Muscle layer of colon (tissue), 2 donors: ENCODE data around the gene STK32A.

Experiments
- H3K27ac ChIP-seq: one replicate; pipeline ENCODE4 v1.7.0; 2013; ENCODE audit warnings: low read depth, mild to moderate bottlenecking, low read length, moderate library complexity
- H3K27me3 ChIP-seq, 2 donors: one replicate each; pipeline ENCODE4 v1.7.0; 2013; ENCODE audit warnings: low read length in 2 of 2, mild to moderate bottlenecking in 2 of 2; ENCODE audit not compliant: insufficient read depth in 2 of 2, control insufficient read depth in 1 of 2
- H3K36me3 ChIP-seq: one replicate; pipeline ENCODE4 v1.7.0; 2013; ENCODE audit warnings: mild to moderate bottlenecking, low read length; ENCODE audit not compliant: insufficient read depth
- H3K4me1 ChIP-seq: one replicate; pipeline ENCODE4 v1.7.0; 2013; ENCODE audit warnings: mild to moderate bottlenecking, low read length; ENCODE audit not compliant: insufficient read depth
- H3K4me3 ChIP-seq, 2 donors: one replicate each; pipeline ENCODE4 v1.7.0; 2013; ENCODE audit warnings: low read length in 2 of 2, low read depth in 1 of 2, mild to moderate bottlenecking in 1 of 2, moderate library complexity in 1 of 2
- H3K9ac ChIP-seq: one replicate; pipeline ENCODE4 v1.7.0; 2013; ENCODE audit warnings: low read length
- H3K9me3 ChIP-seq: one replicate; pipeline ENCODE4 v1.7.0; 2013; ENCODE audit warnings: mild to moderate bottlenecking, low read length
- donor health status: abdominal sarcoma.
- donor health status: Adenocarcinoma of cecum.

The STK32A gene

DNA sequence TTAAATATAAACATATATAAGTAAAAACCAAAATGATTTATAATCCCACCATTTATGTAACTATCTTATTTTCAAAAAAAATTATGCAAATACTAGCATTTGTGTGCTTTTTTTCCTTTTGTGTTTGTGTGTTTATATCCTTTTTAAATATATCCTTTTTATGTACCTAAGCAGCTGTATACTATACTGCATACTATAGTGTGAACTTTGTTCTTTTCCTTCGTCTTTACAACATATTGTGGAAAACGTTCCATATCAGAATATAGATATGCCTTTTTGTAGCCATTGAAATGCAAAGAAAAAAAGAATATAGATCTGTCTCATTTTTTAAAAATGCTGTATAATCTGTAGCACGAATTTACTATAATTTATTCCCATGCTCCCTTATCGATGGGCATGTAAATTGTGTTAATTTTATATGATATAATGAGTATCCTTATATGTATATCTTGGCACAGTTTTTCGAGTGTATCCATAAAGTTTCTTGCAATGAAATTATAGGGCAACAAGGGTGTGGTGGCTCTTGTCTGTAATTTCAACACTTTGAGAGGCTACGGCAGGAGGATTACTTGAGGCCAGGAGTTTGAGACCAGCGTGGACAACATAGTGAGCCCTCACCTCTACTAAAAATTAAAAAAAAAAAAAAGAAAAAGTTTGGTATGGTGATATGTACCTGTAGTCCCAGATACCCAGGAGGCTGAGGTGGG, 83.3 kb downstream of the STK32A start:
- Histone ChIP-seq H3K36me3 (no peaks in the 10 kb centered on the region), H3K27ac (no peak overlapping the region), H3K9ac (no peak overlapping the region), H3K4me1 (no peaks in the 10 kb centered on the region), H3K4me3 (no peak overlapping the region), H3K9me3 (no peaks in the 10 kb centered on the region), H3K27me3 (no peaks in the 10 kb centered on the region)

- no peak overlapping the region for H3K9ac ChIP-seq
- H3K4me3 ChIP-seq, result no peak overlapping the region
- no peak overlapping the region for H3K27ac ChIP-seq
- H3K4me1 ChIP-seq, result no peaks in the 10 kb centered on the region
- H3K36me3 ChIP-seq, result no peaks in the 10 kb centered on the region
- no peaks in the 10 kb centered on the region for H3K9me3 ChIP-seq
- no peaks in the 10 kb centered on the region for H3K27me3 ChIP-seq
Measured at GRCh38 chr5:147321569-147321968, 86.7 kb downstream of the STK32A start.

DNA sequence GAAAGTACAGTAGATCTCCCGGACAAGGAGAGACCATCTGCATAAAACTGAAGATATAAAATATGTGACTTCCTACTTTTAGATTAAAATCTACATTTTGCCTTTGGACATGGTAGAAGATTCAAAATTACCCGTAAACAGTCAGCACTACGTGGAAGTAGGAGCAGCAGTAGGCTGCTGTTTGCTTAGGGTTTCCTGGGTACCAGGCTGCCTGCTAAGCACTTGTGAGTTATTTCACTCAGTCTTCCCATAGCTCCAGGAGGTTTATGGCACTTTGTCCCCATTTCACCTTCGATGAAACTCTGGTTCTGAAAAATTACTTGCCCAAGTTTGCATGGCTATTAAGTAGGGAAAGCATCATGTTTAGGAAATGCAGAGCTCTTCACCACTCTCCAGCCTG, 92.6 kb downstream of the STK32A start:
- Histone ChIP-seq H3K4me3 (no peak overlapping the region), H3K27ac (no peak overlapping the region), H3K36me3 (no peaks in the 10 kb centered on the region), H3K4me1 (no peaks in the 10 kb centered on the region), H3K9me3 (no peaks in the 10 kb centered on the region), H3K27me3 (no peaks in the 10 kb centered on the region), H3K9ac (no peak overlapping the region)

DNA sequence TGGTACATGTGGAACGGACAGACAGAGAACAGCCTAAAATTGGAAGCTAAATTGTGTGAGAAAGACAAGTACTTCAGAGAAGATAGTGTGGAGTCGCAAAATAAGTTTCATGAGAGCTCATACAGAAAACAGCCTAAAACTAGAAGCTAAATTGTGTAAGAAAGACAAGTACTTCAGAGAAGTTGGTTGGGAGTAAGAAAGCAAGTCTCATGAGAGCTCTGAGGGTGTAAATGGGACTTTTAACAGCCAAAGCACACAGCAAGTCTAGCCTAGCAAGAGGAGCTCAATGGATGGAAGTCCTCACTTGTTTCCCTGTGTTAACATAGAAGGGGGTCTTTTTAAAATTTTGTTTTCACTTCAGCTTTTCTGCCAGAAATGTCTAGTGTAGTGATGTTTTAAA, 93.1 kb downstream of the STK32A start:
- Histone ChIP-seq H3K36me3 (no peaks in the 10 kb centered on the region), H3K9me3 (no peaks in the 10 kb centered on the region), H3K27me3 (no peaks in the 10 kb centered on the region), H3K27ac (no peak overlapping the region), H3K4me1 (no peaks in the 10 kb centered on the region), H3K4me3 (no peak overlapping the region), H3K9ac (no peak overlapping the region)

GRCh38 chr5:147332658-147333057, 97.8 kb downstream of the STK32A start:
- Histone ChIP-seq H3K4me1 (no peaks in the 10 kb centered on the region), H3K4me3 (no peak overlapping the region), H3K27me3 (no peaks in the 10 kb centered on the region), H3K9me3 (no peaks in the 10 kb centered on the region), H3K36me3 (no peaks in the 10 kb centered on the region), H3K27ac (no peak overlapping the region), H3K9ac (no peak overlapping the region)

DNA sequence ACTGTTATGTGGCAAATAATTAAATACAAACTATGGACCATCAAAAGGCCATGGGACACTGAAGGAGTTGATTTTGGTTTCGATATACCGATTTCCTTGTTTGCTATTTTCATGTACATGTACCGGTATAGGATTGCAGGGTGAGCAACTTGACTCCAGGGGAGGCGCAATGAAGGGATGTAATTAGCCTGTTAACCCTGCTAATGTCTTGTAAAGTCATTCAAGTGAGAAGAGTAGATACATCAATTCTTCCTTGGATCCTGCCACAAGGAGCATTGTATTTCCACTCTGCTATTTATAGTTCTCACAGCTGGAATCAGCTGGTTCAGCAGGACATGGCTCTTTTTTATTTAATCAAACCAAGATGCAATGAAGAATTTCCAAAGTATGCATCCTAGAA, 102.0 kb downstream of the STK32A start:
- H3K27ac ChIP-seq, result no peak overlapping the region
- no peak overlapping the region for H3K9ac ChIP-seq
- H3K27me3 ChIP-seq, result no peaks in the 10 kb centered on the region
- H3K4me1 ChIP-seq, result no peaks in the 10 kb centered on the region
- no peak overlapping the region for H3K4me3 ChIP-seq
- H3K9me3 ChIP-seq, result no peaks in the 10 kb centered on the region
- no peaks in the 10 kb centered on the region for H3K36me3 ChIP-seq

- Histone ChIP-seq H3K9me3 (no peaks in the 10 kb centered on the region), H3K9ac (no peak overlapping the region), H3K4me1 (no peaks in the 10 kb centered on the region), H3K36me3 (no peaks in the 10 kb centered on the region), H3K27me3 (no peaks in the 10 kb centered on the region), H3K27ac (no peak overlapping the region), H3K4me3 (no peak overlapping the region)
Measured at GRCh38 chr5:147339313-147339712, 104.5 kb downstream of the STK32A start.

DNA sequence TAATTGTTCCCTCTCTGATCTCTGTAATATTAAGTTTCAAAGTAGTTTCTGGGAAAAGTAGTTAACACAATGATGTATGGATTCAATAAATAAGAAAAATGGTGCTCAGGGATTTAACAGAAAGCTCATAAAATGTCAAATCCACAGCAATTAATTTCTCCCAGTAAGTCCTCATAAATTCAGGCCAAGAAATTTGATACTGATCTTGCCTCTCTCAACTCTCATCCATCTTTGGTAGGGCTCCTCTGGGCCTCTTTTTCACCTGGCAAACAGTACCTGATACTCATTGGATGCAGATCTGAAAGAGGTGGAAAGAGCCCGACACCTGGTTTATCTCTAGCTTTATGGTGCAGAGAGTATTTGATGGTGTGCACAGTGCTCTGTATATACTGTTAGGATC, 106.1 kb downstream of the STK32A start:
- no peaks in the 10 kb centered on the region for H3K4me1 ChIP-seq
- no peak overlapping the region for H3K27ac ChIP-seq
- H3K9me3 ChIP-seq, result no peaks in the 10 kb centered on the region
- no peaks in the 10 kb centered on the region for H3K36me3 ChIP-seq
- H3K27me3 ChIP-seq, result no peaks in the 10 kb centered on the region
- no peak overlapping the region for H3K9ac ChIP-seq
- H3K4me3 ChIP-seq, result no peak overlapping the region

DNA sequence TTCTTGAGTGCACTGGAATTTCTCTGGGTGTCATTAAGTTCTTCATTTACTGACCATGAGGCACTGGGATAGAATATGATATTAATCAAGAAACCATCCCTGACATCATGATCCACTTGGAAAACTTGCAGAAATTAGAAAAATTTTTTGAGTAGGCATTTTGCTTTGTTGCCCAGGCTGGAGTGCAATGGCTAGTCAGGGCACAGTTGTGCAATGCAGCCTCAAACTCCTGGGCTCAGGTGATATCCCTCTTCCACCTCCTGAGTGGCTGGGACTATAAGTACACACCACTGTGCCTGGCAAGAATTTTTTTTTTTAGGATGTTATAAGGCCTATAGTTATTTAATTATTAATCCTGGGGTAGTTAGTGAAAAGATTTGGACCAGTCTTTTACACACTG, 106.5 kb downstream of the STK32A start:
- no peak overlapping the region for H3K9ac ChIP-seq
- no peaks in the 10 kb centered on the region for H3K36me3 ChIP-seq
- H3K4me1 ChIP-seq, result no peaks in the 10 kb centered on the region
- no peaks in the 10 kb centered on the region for H3K27me3 ChIP-seq
- H3K9me3 ChIP-seq, result no peaks in the 10 kb centered on the region
- H3K27ac ChIP-seq, result no peak overlapping the region
- H3K4me3 ChIP-seq, result no peak overlapping the region

GRCh38 chr5:147344861-147345260, 110.0 kb downstream of the STK32A start:
- no peaks in the 10 kb centered on the region for H3K27me3 ChIP-seq
- H3K9ac ChIP-seq, result no peak overlapping the region
- H3K9me3 ChIP-seq, result no peaks in the 10 kb centered on the region
- no peak overlapping the region for H3K4me3 ChIP-seq
- H3K36me3 ChIP-seq, result no peaks in the 10 kb centered on the region
- no peaks in the 10 kb centered on the region for H3K4me1 ChIP-seq
- no peak overlapping the region for H3K27ac ChIP-seq

DNA sequence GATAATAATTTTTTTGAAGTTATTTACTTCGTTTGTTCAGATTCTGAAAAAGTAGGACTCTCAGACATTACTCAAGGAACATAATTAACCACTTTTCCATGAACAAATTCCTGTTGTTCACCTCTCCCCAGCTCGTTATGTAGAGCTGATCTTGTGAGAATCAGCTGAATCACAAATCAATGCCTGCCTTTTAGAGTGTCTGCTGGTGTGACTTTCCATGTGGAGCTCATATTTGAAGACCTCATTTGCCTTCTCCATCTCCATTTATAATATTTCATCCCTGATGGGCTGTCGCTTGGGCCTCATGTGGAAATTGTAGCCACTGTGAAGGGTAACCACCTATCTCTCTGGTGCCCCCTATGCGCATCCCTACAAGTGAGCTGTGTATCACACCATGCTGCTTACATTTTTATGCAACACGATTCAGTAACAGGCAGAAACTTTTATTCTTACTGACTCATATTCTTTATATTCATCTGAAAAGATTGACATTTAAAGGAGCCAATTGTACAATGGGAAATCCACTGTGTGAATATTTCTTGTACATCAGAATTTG, 111.3 kb downstream of the STK32A start:
- no peak overlapping the region for H3K27ac ChIP-seq
- no peak overlapping the region for H3K4me3 ChIP-seq
- no peaks in the 10 kb centered on the region for H3K36me3 ChIP-seq
- H3K4me1 ChIP-seq, result no peaks in the 10 kb centered on the region
- H3K27me3 ChIP-seq, result no peaks in the 10 kb centered on the region
- no peak overlapping the region for H3K9ac ChIP-seq
- H3K9me3 ChIP-seq, result no peaks in the 10 kb centered on the region

DNA sequence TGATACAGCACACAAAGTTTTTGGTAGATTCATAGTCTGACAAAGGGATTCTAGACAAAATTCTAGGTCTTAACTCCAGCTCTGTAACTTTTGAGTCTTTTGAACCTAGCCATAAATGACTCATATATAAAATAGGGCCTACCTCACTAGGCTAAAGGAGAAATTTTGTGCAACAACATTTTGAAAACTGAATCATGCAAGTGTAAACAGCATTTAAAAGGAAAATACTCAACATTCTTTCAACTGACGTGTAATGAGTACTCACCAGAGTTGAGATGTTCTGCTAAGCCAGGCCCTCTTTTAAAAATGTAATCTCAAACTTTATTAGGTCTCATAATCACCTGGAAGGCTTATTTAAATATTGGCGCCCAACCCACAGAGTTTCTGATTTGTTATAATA, 113.2 kb downstream of the STK32A start:
- no peak overlapping the region for H3K9ac ChIP-seq
- no peaks in the 10 kb centered on the region for H3K36me3 ChIP-seq
- H3K27ac ChIP-seq, result no peak overlapping the region

More for the DNA sequence above, 113.2 kb downstream of the STK32A start:
- no peak overlapping the region for H3K4me3 ChIP-seq
- H3K4me1 ChIP-seq, result no peaks in the 10 kb centered on the region
- H3K27me3 ChIP-seq, result no peaks in the 10 kb centered on the region
- no peaks in the 10 kb centered on the region for H3K9me3 ChIP-seq
